Stimulated activated CD8-positive, alpha-beta memory T cell treated with anti-CD3 and anti-CD28 coated beads, Interleukin-15, amount 100 ng/mL, for 1 hour (primary cell): Measurements from ENCODE around the gene LRP5.
"Not testable (repeated sequence)": the region's sequence is repeated elsewhere in the genome, so short reads cannot be mapped to it uniquely, and the experiment has no call there.

Experiments
- DNase-seq: peaks from one replicate; pipeline ENCODE4 v3.0.0-alpha.2; 2020; ENCODE audit warnings: low read depth

The LRP5 gene

DNA sequence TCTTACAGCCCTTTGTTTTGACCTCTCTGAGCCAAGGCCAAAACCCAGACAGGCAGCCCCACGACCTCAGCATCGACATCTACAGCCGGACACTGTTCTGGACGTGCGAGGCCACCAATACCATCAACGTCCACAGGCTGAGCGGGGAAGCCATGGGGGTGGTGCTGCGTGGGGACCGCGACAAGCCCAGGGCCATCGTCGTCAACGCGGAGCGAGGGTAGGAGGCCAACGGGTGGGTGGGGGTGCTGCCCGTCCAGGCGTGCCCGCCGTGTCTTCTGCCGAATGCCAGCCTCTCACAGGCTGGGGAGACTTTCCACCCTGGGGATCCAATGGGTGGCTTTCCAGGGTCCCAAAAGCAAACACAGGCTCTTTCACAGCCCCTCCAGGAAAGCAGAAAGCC, 111.1 kb downstream of the LRP5 start:
- no peak for DNase-seq

DNA sequence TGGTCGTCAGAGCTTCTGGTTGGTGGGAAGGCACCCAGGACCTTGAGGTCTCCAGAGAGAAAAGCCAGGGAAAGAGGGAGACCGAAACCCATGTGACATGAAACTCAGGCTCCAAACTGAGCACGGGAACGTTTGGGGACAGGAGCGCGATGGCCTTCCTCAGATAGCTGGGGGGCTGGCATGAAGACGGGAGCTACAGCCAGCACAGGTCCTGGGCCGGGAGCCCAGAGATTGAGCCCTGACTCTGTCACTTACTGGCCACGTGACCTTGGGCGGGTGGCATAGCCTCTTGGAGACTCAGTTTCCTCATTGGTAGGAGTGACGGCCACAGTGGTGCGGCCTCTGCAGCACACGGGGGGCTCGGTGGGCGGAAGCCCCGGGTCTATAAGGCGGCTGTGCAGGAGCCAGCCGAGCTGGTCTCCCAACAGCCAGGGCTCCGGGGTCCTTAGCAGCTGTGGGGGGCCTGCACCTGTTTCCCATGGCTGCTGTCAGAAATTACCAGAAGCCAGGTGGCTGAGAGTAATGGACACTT, 111.8 kb downstream of the LRP5 start:
- no peak for DNase-seq

DNA sequence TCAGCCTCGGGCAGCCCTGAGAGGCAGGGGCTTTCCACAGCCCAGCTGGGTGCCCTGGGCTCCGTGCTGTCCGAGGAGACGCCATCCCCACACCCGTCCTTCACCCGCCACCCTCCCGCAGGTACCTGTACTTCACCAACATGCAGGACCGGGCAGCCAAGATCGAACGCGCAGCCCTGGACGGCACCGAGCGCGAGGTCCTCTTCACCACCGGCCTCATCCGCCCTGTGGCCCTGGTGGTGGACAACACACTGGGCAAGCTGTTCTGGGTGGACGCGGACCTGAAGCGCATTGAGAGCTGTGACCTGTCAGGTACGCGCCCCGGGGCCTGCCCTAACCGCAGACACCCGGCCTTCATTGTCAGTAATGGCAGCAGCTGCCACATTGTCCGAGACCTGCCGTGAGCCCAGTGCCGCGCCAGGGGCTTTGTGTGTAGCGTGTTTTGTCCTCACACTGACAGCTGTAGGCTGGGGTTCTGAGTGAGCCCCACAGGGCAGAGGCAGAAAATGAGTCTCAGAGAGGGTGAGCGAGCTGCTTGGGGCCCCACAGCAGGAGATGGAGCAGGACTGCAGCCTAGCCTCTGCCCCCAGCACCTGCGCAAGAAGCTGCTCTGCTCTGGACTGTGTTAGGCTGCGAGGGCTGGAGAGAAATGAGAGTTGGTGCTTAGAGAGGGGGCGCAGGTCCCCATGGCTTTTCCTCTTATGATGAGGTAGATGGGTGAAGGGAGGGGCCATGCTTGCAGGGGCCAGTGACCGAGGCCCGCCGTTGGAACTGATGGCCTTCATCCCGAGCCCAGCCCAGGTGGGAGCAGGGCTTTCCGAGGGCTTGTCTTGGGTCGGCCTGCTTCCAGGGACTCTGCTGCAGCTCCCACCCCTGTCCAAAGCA, 112.8 kb downstream of the LRP5 start:
- no peak for DNase-seq

DNA sequence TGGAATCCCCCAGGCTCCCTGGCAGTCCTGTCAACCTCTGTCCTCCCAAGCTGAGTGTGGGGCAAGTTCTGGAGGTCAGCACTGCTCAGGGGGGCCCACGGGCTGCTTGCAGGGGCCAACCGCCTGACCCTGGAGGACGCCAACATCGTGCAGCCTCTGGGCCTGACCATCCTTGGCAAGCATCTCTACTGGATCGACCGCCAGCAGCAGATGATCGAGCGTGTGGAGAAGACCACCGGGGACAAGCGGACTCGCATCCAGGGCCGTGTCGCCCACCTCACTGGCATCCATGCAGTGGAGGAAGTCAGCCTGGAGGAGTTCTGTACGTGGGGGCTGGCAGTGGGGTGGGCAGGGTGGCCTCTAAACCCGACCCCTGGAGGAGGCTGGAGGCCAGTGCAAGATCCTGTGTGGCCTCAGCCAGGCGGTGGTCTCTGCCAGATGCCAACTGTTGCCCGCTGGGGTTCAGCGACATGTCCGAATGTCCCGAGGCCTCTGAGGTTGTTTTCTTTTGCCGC, 113.5 kb downstream of the LRP5 start:
- no peak for DNase-seq

DNA sequence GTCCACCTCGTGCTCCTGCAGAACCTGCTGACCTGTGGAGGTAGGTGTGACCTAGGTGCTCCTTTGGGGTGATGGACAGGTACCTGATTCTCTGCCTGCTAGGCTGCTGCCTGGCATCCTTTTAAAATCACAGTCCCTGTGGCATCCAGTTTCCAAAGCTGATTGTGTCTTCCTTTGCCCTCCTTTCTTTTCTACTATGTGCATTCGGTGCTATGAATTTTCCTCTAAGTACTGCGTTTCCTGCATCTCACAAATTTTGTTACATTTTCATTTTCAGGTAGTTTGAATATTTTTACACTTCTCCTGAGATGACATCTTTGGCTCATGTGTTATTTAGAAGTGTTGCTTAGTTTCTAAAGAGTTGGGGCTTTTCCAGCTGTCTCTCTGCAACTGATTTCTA, 117.3 kb downstream of the LRP5 start:
- DNase-seq, result no peak

DNA sequence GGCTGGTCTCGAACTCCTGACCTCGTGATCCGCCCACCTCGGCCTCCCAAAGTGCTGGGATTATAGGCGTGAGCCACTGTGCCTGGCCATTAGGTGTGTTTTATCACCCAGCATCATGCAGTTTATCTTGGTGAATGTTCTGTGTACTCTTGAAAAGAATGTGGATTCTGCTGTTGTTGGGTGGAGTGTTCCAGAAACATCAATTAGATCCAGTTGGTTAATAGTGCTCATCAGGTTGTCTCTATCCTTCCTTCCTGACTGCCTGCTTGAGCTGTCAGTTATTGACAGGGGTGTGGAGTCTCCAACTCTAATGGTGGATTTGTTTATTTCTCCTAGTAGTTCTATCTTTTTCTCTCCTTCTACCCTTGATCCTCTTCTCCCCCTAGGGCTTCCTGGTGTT, 118.0 kb downstream of the LRP5 start:
- DNase-seq, result no peak

DNA sequence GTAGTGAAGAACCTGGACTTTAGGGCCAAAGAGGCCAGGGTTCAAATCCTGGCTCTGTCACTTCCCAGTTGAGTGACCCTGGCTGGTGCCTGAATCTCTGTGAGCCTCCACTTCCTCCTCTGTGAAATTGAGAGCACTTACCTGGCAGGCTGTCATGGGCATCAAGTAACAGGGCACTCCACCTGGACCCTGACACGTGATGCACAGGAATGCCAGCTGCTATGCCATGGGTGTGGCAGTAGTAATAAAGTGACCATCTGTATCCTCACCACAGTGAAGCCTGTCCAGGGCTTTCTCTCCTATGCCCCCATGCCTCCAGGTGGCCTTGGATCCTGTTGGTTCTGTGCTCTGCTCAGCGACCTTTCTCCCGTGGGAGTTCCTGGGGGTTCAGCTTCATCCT, 118.4 kb downstream of the LRP5 start:
- DNase-seq, result no peak

DNA sequence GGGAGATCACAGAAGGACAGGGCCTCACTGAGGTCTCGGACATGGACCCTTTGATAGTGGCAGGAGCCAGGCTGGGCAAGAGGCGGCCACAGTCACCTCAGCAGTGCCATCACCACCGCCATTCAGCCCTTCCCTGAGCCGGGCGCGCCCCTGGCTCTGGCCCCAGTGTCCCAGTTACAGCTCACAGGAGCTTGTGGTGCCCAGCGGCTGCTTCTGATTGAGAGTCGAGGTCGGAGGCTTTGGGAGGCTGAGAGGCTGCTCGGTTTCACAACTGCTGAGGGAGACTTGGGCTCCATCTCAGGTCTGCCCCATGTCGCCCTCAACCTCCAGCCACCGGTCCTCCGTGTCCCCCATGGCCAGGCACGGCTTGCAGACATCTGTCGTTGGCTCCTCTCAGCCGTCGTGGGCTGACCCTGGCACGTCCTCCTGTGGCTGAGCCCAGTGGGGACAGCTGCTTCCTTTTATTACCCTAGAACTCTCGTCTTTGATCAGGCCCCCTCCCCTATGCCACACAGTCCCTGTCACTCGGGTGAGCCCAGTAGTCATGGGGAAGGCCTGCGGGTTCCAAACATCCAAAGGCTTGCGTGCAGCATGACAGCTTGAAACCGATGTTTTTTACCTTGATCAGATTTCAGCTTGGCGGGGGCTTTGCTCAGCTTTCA, 119.7 kb downstream of the LRP5 start:
- no peak for DNase-seq

DNA sequence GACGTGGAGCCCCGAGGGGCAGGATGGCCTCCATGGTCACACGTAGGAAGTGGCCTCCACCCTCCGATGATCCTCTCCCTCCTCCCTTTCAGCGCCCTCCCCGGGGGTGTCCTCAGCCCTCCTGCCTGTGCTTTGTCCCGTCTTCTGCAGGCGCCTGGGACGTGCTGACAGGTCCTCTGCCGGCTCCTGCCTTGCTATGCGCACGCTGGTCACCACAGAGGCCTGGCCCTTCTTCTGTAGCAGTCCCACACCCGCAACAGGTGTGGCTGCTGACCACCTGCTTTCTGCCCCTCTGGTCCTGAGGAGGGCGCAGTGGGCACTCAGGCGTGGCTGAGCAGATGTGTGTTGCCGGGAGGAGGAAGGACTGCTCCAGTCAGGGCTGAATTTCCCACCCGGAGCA, 120.5 kb downstream of the LRP5 start:
- DNase-seq, result no peak

DNA sequence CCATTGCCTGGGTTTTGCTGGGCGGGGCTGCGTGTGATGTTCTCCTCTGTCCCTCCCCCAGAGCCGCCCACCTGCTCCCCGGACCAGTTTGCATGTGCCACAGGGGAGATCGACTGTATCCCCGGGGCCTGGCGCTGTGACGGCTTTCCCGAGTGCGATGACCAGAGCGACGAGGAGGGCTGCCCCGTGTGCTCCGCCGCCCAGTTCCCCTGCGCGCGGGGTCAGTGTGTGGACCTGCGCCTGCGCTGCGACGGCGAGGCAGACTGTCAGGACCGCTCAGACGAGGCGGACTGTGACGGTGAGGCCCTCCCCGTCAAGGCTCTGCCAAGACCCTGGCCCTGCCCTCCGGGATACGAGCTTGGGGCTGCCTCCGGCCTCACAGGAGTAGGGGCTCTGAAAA, 121.2 kb downstream of the LRP5 start:
- DNase-seq, result no peak

DNA sequence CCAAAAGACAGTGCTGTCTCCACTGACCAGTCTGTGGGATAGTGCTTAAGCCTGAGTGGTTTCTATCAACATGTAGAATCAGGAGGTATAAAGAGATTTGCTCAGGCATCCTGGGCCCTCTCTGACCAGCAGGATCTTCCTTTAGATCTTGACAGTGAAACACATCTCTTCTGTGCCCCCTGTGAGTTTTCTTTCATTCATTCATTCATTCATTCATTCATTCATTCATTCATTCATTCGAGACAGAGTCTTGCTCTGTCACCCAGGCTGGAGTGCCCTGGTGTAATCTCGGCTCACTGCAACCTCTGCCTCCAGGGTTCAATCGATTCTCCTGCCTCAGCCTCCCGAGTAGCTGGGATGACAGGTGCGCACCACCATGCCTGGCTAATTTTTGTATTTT, 121.8 kb downstream of the LRP5 start:
- DNase-seq, result not testable (repeated sequence)

DNA sequence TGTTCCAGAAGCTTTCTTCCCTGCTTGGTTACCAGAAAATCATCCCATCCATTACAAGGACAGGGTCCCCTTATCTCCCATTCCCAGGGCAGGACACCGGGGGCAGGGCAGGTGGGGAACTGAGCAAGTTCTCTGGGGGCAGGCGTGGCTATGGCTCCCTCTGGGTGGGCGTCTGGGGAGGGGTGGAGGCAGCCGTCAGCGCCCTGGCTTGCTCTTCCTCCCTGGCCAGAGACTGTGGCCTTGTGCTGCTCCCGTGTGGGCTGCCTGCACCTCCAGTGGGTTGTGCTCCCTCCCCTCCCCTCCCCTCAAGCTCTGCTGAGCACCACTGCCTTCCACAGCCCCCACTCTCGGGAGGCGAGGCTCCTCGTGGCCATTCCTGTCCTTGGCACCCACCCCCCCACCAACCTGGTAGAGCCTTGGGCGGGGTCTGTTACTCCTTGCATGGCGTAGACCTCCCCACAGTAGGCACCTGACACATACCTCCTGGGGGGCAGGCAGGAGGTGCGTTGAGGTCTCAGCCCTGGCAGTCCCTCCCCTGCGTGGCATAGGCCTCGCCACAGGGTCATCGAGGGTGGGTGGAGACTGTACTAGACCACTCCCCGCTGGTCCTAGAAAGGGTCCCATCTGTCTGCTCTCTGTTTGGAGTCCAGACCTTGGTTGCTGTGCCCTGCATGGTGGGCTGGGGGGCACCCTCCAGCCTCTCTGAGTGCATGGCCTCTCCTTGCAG, 123.9 kb downstream of the LRP5 start:
- DNase-seq, result no peak

DNA sequence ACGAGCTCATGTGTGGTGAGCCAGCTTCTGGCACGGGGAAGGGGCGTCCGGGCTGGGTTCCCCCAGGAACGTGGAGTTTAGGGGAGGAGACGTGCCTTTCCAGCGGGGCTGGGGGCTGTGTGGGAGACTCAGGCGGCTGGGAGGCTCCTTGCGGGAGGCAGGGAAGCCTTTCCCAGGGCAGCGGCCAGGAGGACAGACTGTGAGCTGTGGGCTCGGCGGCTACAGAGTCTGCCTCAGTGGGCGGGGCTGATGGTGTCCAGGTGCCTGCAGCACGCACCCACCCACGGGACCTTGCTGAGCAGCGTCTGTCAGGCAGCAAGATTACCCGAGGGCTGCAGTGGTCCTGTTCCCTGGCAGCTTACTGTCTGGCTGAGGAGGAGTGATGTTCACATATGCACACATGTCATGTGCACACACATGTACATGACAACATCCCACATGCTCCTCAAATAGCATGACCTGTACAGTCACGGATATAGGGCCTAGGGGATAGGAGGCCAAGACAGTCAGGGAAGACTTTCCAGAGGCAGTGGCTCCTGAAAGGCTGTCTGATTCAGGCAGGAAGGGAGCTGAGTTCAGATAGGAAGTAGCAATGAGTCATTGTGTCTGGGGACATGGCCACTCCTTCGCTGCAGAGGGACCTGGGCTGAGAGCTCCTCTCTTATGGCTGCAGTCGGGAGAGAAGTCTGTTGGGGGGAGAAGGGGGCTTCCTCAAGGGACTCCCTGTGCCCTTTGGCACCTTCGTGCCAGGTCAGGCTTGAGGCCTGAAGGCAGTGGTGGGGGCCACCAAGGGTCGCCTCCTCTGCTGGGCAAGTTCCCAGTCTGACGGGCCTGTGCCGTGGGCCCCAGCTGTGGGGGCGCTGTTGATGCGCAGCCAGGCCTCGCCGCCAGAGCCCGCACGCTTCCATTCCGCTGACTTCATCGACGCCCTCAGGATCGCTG, 124.9 kb downstream of the LRP5 start:
- DNase-seq, result no peak

DNA sequence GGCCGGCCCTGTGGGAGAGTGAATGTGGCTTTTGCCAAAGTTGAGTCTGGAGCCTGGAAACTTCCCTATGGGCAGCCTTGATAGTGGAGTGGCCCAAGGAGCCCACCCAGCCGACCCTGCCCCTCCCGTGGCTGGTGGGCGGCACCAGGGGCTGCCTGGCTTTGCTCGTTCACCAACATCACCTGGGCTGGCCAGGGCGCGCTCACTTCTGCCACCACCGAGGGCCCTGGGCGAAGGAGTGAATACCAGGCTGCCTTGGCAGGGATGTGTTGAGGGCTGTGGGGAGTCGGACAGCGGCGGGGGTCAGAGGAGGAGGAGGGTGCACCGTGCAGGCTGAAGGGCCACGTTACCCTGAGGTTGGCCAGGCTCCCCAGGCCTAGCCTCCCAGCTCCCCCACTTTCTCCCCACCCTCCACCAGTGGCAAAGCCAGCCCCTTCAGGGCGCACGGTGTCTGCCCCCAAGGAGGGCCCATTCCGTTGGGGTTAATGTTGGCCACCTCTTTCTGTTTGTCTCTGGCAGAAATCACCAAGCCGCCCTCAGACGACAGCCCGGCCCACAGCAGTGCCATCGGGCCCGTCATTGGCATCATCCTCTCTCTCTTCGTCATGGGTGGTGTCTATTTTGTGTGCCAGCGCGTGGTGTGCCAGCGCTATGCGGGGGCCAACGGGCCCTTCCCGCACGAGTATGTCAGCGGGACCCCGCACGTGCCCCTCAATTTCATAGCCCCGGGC, 125.7 kb downstream of the LRP5 start:
- DNase-seq, result no peak

DNA sequence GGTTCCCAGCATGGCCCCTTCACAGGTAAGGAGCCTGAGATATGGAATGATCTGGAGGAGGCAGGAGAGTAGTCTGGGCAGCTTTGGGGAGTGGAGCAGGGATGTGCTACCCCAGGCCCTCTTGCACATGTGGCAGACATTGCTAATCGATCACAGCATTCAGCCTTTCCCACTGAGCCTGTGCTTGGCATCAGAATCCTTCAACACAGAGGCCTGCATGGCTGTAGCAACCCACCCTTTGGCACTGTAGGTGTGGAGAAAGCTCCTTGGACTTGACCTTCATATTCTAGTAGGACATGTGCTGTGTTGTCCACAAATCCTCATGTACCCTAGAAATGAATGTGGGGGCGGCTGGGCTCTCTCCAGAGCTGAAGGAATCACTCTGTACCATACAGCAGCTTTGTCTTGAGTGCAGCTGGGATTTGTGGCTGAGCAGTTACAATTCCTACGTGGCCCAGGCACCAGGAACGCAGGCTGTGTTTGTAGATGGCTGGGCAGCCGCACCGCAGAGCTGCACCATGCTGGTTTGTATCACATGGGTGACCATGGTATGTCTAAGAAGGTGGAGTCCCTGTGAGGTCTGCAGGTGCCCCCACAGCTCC, 126.4 kb downstream of the LRP5 start:
- no peak for DNase-seq

DNA sequence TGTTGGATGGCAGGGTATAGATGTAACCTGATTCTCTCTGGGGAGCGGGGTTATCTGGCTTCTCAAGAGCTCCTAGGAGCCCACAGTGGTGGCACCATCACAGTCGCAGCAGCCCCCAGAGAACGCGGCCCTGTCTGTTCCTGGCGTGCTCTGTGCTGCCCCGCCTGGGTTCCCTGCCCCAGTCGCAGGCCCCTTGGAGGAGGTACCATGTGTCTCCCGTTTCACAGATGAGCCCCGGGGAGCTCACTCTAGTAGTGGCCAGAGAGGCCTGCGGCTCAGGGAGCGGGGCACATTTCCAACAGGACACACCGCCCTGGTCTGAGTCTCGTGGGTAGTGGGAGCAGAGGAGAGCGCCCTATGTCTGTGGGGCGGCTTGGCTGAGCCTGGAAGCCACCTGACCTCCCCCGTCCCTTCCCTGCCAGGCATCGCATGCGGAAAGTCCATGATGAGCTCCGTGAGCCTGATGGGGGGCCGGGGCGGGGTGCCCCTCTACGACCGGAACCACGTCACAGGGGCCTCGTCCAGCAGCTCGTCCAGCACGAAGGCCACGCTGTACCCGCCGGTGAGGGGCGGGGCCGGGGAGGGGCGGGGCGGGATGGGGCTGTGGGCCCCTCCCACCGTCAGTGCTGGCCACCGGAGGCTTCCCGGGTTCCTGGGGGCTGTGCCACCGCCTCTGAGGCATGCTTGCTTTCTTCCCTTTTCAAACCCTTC, 127.1 kb downstream of the LRP5 start:
- no peak for DNase-seq

DNA sequence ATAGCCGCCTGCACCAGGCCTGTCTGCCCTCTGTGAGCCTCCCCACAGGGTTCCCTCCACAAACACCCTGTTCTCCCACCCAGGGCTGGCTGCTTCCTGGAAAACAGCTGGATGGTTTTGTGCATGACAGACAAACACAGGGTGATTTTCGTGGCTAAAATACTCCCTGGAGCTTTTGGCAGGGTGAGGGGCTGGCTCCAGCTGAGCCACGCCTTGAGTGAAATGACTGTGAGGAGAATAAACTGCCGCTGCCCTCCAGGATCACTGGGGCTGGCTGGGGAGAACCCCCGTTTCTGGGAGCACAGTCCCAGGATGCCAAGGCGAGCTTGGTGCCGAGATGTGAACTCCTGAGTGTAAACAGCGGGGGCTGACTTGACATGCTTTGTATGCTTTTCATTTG, 127.8 kb downstream of the LRP5 start:
- DNase-seq, result no peak

DNA sequence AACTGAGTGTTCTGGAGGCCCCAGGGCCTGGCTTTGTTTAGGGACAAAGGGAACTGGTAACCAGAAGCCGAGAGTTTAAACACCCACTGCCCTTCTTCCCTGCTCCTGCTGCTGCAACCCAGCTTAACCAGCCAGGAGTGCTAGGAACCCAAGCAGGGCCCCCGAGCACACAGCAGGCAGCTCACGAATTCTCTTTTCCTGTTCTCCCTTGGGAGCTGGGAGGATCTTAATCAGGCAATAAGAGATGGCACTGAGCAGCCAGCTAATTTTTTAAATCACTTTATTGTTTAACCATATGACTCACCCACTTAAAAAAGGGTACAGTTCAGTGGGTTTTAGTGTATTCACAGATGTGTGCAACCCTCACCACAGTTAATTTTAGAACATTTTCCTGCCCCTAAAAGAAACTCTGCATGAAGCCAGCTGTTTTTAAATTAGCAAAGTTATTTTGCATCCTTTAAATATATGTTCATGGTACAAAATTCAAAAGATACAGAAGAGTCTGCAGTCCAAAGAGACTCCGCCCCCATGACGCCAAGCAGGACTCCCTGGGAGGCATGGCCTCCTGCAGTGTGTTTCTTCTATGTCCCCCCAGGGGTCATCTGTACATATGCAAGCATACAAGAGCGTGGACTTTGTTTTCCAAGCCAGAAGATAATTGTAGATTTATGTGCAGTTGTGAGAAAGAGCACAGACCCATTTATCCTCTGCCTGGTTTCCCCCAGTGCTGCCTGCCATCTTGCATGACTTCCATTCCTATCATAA, 129.3 kb downstream of the LRP5 start:
- DNase-seq, result no peak

DNA sequence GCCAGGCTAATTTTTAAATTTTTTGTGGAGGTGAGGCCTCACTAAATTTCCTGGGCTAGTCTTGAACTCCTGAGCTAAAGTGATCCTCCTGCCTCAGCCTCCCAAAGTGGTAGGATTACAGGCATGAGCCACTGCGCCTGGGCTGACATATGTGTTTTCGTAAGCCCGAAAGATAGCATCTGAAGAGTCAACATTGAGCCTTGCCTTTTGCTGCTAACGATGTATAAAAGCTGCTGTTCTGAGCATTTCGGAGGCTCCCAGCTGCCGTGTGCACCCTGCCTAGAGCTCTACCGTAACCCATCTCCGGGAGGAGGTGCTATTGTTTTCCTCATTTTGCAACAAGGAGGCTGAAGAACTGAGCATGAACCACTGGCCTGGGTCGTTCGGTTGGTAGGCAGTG, 130.0 kb downstream of the LRP5 start:
- DNase-seq, result no peak
